ENCODE results near the gene RFXAP.

RFXAP gene

DNA sequence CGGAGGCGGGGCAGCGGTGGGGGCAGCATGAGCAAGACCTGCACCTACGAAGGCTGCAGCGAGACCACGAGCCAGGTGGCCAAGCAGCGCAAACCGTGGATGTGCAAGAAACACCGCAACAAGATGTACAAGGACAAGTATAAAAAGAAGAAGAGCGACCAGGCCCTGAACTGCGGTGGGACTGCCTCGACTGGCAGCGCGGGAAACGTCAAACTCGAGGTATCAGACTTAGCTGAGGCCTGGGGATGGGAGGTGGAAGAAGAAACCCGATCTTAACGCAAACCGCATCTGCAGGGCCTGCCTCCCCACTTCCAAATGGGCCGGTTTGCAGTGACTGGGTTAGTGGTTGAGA lies 693 bp downstream of the RFXAP start:
- TF ChIP-seq TCF12 (IDR thresholded peaks at IDR 0.05; ENCODE audit: low read depth) (no peak), RAD21 (IDR thresholded peaks at IDR 0.05; ENCODE audit: low read depth) (no peak), CREB1 (IDR thresholded peaks at IDR 0.05; ENCODE audit: low read depth) (no peak), TAF1 (IDR thresholded peaks at IDR 0.05; ENCODE audit: low read depth) (no peak), ZBTB7A (IDR thresholded peaks at IDR 0.05; ENCODE audit: low read depth) (no peak)
- TF ChIP-seq, protein P1, sequence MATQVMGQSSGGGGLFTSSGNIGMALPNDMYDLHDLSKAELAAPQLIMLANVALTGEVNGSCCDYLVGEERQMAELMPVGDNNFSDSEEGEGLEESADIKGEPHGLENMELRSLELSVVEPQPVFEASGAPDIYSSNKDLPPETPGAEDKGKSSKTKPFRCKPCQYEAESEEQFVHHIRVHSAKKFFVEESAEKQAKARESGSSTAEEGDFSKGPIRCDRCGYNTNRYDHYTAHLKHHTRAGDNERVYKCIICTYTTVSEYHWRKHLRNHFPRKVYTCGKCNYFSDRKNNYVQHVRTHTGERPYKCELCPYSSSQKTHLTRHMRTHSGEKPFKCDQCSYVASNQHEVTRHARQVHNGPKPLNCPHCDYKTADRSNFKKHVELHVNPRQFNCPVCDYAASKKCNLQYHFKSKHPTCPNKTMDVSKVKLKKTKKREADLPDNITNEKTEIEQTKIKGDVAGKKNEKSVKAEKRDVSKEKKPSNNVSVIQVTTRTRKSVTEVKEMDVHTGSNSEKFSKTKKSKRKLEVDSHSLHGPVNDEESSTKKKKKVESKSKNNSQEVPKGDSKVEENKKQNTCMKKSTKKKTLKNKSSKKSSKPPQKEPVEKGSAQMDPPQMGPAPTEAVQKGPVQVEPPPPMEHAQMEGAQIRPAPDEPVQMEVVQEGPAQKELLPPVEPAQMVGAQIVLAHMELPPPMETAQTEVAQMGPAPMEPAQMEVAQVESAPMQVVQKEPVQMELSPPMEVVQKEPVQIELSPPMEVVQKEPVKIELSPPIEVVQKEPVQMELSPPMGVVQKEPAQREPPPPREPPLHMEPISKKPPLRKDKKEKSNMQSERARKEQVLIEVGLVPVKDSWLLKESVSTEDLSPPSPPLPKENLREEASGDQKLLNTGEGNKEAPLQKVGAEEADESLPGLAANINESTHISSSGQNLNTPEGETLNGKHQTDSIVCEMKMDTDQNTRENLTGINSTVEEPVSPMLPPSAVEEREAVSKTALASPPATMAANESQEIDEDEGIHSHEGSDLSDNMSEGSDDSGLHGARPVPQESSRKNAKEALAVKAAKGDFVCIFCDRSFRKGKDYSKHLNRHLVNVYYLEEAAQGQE (IDR thresholded peaks at IDR 0.05; ENCODE audit: low read depth) = no peak
- TF ChIP-seq, protein P2, sequence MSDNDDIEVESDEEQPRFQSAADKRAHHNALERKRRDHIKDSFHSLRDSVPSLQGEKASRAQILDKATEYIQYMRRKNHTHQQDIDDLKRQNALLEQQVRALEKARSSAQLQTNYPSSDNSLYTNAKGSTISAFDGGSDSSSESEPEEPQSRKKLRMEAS (IDR thresholded peaks at IDR 0.05) = peak; percentile 83

DNA sequence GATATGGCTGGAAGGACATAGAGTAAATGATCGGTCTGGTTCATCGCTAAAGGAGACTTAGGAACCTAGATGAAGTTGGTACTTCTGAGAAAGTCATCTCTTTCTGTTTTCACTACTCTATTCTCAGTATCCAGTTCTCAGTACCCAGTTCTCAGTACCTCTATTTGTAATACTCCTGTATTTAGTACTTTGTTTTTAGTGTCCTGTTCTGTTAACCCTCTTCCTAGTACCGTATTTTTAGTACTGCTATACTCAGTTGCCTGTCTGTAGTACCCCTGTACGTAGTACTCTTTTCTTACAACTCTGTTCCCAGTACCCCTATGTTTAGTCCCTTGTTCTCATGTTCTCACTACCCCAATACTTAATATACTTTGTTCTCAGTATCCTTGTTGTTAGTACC lies 1.2 kb downstream of the RFXAP start:
- TF ChIP-seq EGR1 (IDR thresholded peaks at IDR 0.05) = no peak
- TF ChIP-seq, protein P1 (IDR thresholded peaks at IDR 0.05; ENCODE audit: low read depth) = no peak
- no peak for TF ChIP-seq CEBPB (IDR thresholded peaks at IDR 0.05)
- TF ChIP-seq TAF1 (IDR thresholded peaks at IDR 0.05; ENCODE audit: low read depth) = no peak

GRCh38 chr13:36822785-36823184 lies 3.8 kb downstream of the RFXAP start:
- TF ChIP-seq CREB1 (IDR thresholded peaks at IDR 0.05; ENCODE audit: low read depth) (no peak), EGR1 (IDR thresholded peaks at IDR 0.05) (no peak), TEAD4 (IDR thresholded peaks at IDR 0.05) (no peak), FOXM1 (IDR thresholded peaks at IDR 0.05; ENCODE audit: borderline replicate concordance, low read depth) (no peak), ZBTB7A (IDR thresholded peaks at IDR 0.05; ENCODE audit: low read depth) (no peak), TAF1 (IDR thresholded peaks at IDR 0.05; ENCODE audit: low read depth) (no peak), NFIC (IDR thresholded peaks at IDR 0.05) (no peak)
- TF ChIP-seq, protein P1 (IDR thresholded peaks at IDR 0.05; ENCODE audit: low read depth) = no peak

DNA sequence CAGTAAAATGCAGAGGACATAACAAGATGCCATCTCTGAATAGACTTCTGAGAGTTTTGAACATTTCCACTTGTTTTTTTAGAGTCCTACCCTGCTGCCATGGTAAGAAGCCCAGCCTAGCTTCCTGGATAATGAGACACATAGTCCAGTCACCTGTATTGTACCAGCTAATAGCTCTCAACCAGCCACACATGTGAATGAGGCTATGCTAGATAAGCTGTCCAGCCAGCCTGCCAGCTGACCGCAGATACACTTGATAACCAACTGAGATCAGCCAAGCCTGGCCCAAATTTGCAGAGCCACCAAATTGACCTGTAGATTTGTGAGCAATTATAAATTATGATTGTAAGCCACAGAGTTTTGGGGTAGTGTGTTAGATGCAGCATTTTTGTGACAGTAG lies 10.7 kb downstream of the RFXAP start:
- TF ChIP-seq TEAD4 (IDR thresholded peaks at IDR 0.05) = no peak

GRCh38 chr13:36831291-36831690 lies 12.3 kb downstream of the RFXAP start:
- TF ChIP-seq TEAD4 (IDR thresholded peaks at IDR 0.05) (no peak), CREB1 (IDR thresholded peaks at IDR 0.05; ENCODE audit: low read depth) (no peak), RAD21 (IDR thresholded peaks at IDR 0.05; ENCODE audit: low read depth) (no peak), EGR1 (IDR thresholded peaks at IDR 0.05) (no peak), YY1 (IDR thresholded peaks at IDR 0.05; ENCODE audit: low read depth) (no peak), FOXM1 (IDR thresholded peaks at IDR 0.05; ENCODE audit: borderline replicate concordance, low read depth) (no peak), EP300 (IDR thresholded peaks at IDR 0.05; ENCODE audit: borderline replicate concordance) (no peak), ZBTB7A (IDR thresholded peaks at IDR 0.05; ENCODE audit: low read depth) (no peak), TAF1 (IDR thresholded peaks at IDR 0.05; ENCODE audit: low read depth) (no peak), CEBPB (IDR thresholded peaks at IDR 0.05) (no peak)
- TF ChIP-seq, protein P1 (IDR thresholded peaks at IDR 0.05; ENCODE audit: low read depth) = no peak
- TF ChIP-seq, protein P2 (IDR thresholded peaks at IDR 0.05) = no peak
- TF ChIP-seq, protein P3, sequence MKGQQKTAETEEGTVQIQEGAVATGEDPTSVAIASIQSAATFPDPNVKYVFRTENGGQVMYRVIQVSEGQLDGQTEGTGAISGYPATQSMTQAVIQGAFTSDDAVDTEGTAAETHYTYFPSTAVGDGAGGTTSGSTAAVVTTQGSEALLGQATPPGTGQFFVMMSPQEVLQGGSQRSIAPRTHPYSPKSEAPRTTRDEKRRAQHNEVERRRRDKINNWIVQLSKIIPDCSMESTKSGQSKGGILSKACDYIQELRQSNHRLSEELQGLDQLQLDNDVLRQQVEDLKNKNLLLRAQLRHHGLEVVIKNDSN (IDR thresholded peaks at IDR 0.05) = no peak
